GM13977 (cell line): ENCODE measurements around the gene NOD1.

Experiments
- DNase-seq: peaks from one replicate; pipeline ENCODE4 v3.0.0; 2012; ENCODE audit warnings: low spot score
- CTCF ChIP-seq: IDR thresholded peaks from 2 replicates; pipeline ENCODE4 v1.5.1; 2012; ENCODE audit warnings: mild to moderate bottlenecking, control low read depth; ENCODE audit not compliant: insufficient read depth; ENCODE audit errors: extremely low read depth, missing control alignments
- in situ Hi-C: fragments of 300-500 bp; cut with MboI; formaldehyde crosslinking; loops from one replicate; pipeline ENCODE4 v1.12.0; 2022; ENCODE audit warnings: low sequenced_read_pairs, low pct_unique_long_range_greater_than_20kb, mixed read lengths, inconsistent platforms; ENCODE audit not compliant: unreplicated experiment

Gene NOD1

GRCh38 chr7:30503274-30504212 lies 25.0 kb upstream of the NOD1 start:
- no peak for TF ChIP-seq CTCF
- DNase-seq = no peak
- in situ Hi-C loops = no loop called here

DNA sequence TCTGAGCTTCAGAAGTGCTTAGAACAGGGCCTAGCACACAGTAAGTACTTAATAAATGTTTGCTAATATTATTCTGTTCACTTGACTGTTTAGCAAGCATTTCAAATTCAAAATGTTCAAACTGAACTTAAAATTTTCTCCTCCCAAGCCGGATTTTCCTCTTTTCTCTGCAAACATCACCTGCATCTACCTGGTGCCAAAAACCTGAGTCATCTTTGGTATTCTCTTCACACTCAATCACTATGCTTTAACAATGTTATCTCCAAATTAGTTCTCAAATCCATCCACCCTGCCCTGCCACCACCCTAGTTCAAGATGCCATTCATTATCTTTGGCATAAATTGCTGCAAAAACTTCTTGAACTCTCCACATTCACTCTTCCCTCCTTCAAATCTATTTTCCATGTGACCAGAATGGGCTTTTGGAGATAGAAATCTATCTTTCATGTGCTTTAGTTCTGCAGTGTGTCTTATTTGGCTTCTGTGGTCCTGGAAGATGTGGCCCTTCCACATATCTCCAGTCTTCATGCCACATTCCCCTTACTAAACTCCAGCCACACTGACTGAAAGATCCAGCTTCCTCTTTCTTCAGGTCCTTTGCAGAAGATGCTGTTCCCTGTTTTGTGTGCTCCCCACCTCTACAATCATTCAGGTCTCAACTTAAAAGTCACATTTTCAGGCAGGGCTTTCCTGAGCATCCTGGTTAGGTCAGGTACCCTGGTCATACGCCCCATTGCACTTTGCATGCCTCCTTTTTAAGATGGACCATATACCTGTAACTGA lies 24.1 kb upstream of the NOD1 start:
- no peak for TF ChIP-seq CTCF
- in situ Hi-C loops = no loop called here
- DNase-seq = no peak

DNA sequence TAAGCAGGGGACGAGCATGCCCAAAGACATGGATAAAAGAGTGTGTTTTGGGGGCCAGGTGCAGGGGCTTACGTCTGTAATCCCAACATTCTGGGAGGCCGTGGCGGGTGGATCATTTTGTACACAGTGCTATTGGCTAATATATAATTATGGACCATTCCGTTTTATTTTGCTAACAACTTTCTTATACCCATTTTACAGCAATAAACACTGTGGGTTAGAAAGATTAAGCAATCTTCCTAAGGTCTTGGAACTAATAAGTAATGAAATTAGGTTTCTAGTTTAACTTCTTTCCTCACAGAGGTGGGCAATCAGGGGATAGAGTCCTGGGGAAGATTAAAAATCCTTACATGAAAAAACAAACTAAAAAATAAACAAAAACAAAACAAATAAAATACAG lies 22.7 kb upstream of the NOD1 start:
- in situ Hi-C loops = no loop called here
- no peak for DNase-seq
- no peak for TF ChIP-seq CTCF

GRCh38 chr7:30493228-30493627 lies 14.6 kb upstream of the NOD1 start:
- TF ChIP-seq CTCF = no peak
- in situ Hi-C loops = no loop called here
- no peak for DNase-seq

GRCh38 chr7:30491417-30491816 lies 12.8 kb upstream of the NOD1 start:
- in situ Hi-C loops = no loop called here
- DNase-seq = no peak
- TF ChIP-seq CTCF = no peak

GRCh38 chr7:30487371-30487770 lies 8.8 kb upstream of the NOD1 start:
- in situ Hi-C loops = no loop called here

More at GRCh38 chr7:30487371-30487770, 8.8 kb upstream of the NOD1 start:
- DNase-seq = no peak
- no peak for TF ChIP-seq CTCF
